ENCODE data around the gene PAPPA2. TPM values are rescaled to one million over a fixed set of nuclear protein-coding genes. Genes with fewer than 3 reads are reported as not detected.

The PAPPA2 gene
- total RNA-seq, 2 experiments from 2014 or later = 0.19 TPM; not detected in 1

DNA sequence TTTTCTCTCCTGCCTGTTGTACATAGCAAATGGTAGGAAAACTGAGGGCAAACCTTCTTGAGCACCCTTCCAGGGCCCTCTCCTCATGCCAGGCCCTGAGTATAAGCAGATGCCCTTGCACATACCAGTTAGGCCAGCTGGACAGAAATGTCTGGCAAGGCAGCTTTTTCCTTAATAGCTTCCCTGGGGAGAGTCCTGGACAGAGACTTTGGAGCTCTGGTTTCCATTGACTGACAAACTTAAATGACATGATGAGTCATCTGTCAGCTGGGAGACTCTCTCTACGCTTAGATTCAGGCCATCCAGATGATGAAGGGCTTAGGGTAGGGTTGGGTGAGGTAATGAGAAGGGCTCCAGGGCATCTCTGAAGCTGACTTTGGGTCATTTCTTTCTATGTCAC is 384.1 kb downstream of the PAPPA2 start:
- Histone ChIP-seq H3K4me1 (ENCODE audit: insufficient read depth, low read length, poor library complexity, severe bottlenecking) (no peaks in the 10 kb centered on the region), H3K4me2 (ENCODE audit: low read length) (no peak overlapping the region), H3K79me2 (ENCODE audit: insufficient read depth, low read depth, low read length) (no peaks in the 10 kb centered on the region), H3K9me2 (ENCODE audit: insufficient read depth, low read length) (no peaks in the 10 kb centered on the region), H3K4me3 (ENCODE audit: low read depth, low read length, poor library complexity, severe bottlenecking) (no peak overlapping the region), H3K9me3 (ENCODE audit: low read length) (no peaks in the 10 kb centered on the region), H4K20me1 (ENCODE audit: insufficient read depth, low read length) (no peaks in the 10 kb centered on the region), H3K36me3 (ENCODE audit: insufficient read depth, low read length) (no peaks in the 10 kb centered on the region), H3K27ac (ENCODE audit: low read depth, low read length, poor library complexity, severe bottlenecking) (no peak overlapping the region), H2AFZ (ENCODE audit: low read length) (no peak overlapping the region)
- no TSS peak for BruUV-seq (replicated peaks)
- ChIA-PET CTCF (ENCODE audit: unreplicated experiment) (no interaction called here), POLR2A (interaction anchor here (0.6 to 0.7 kb wide), 2 partner anchors 811 to 1837 kb away, joined by 3 read pairs; no protein-coding TSS in a partner anchor)
- TF ChIP-seq EZH2phosphoT487 (IDR thresholded peaks at IDR 0.05; ENCODE audit: borderline replicate concordance, low read depth, low read length) (no peak), CTCF (conservative IDR thresholded peaks at IDR 0.05; ENCODE audit: low read length) (no peak)
- no peak for DNase-seq (ENCODE audit: low spot score)
- intact Hi-C loops (cut with micrococcal nuclease; ENCODE audit: unreplicated experiment) = no loop called here

- no peak overlapping the region for H3K4me3 ChIP-seq (ENCODE audit: low read depth, low read length, poor library complexity, severe bottlenecking)
- no peak overlapping the region for H3K27ac ChIP-seq (ENCODE audit: low read depth, low read length, poor library complexity, severe bottlenecking)
- ChIA-PET POLR2A (no interaction called here), CTCF (ENCODE audit: unreplicated experiment) (no interaction called here)
- intact Hi-C loops (cut with micrococcal nuclease; ENCODE audit: unreplicated experiment) = no loop called here
- no peak overlapping the region for H2AFZ ChIP-seq (ENCODE audit: low read length)
- no peaks in the 10 kb centered on the region for H3K9me3 ChIP-seq (ENCODE audit: low read length)
- no TSS peak for BruUV-seq (replicated peaks)
- H3K79me2 ChIP-seq (ENCODE audit: insufficient read depth, low read depth, low read length) = no peaks in the 10 kb centered on the region
- no peak for TF ChIP-seq CTCF (conservative IDR thresholded peaks at IDR 0.05; ENCODE audit: low read length)
- no peak for TF ChIP-seq EZH2phosphoT487 (IDR thresholded peaks at IDR 0.05; ENCODE audit: borderline replicate concordance, low read depth, low read length)
- no peak for DNase-seq (ENCODE audit: low spot score)
- no peaks in the 10 kb centered on the region for H3K36me3 ChIP-seq (ENCODE audit: insufficient read depth, low read length)
- H3K4me2 ChIP-seq (ENCODE audit: low read length) = no peak overlapping the region
- no peaks in the 10 kb centered on the region for H3K4me1 ChIP-seq (ENCODE audit: insufficient read depth, low read length, poor library complexity, severe bottlenecking)
- H3K9me2 ChIP-seq (ENCODE audit: insufficient read depth, low read length) = no peaks in the 10 kb centered on the region
- H4K20me1 ChIP-seq (ENCODE audit: insufficient read depth, low read length) = no peaks in the 10 kb centered on the region
These were observed 386.3 kb downstream of the PAPPA2 start for GRCh38 chr1:176849281-176849680.

DNA sequence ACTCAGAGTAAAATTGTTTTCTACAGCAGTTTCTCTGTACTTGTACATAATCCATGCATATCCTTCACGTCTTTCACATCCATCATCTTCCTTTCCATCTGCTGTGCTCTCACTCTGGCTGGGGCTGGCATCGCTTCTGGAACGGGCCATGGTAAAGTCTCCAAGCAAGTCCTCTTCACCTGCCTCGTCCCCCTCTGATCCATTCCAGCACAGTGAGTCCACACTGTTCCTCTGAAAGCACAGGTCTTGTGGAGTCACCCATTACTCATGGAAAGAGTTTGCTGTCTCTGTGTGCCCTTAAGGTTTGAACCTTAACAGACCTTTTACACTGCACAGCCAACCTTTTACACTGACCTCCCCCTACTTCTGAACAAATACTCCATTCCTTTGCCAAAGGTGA is 387.9 kb downstream of the PAPPA2 start:
- no peaks in the 10 kb centered on the region for H3K36me3 ChIP-seq (ENCODE audit: insufficient read depth, low read length)
- H3K4me3 ChIP-seq (ENCODE audit: low read depth, low read length, poor library complexity, severe bottlenecking) = no peak overlapping the region
- no peak for TF ChIP-seq EZH2phosphoT487 (IDR thresholded peaks at IDR 0.05; ENCODE audit: borderline replicate concordance, low read depth, low read length)
- TF ChIP-seq CTCF (conservative IDR thresholded peaks at IDR 0.05; ENCODE audit: low read length) = no peak
- DNase-seq (ENCODE audit: low spot score) = no peak
- no peak overlapping the region for H2AFZ ChIP-seq (ENCODE audit: low read length)
- no peaks in the 10 kb centered on the region for H3K79me2 ChIP-seq (ENCODE audit: insufficient read depth, low read depth, low read length)
- no peak overlapping the region for H3K4me2 ChIP-seq (ENCODE audit: low read length)
- BruUV-seq (replicated peaks) = no TSS peak
- no peaks in the 10 kb centered on the region for H4K20me1 ChIP-seq (ENCODE audit: insufficient read depth, low read length)
- ChIA-PET POLR2A (no interaction called here), CTCF (ENCODE audit: unreplicated experiment) (no interaction called here)
- H3K9me3 ChIP-seq (ENCODE audit: low read length) = no peaks in the 10 kb centered on the region
- no peaks in the 10 kb centered on the region for H3K4me1 ChIP-seq (ENCODE audit: insufficient read depth, low read length, poor library complexity, severe bottlenecking)
- H3K9me2 ChIP-seq (ENCODE audit: insufficient read depth, low read length) = no peaks in the 10 kb centered on the region
- intact Hi-C loops (cut with micrococcal nuclease; ENCODE audit: unreplicated experiment) = no loop called here
- no peak overlapping the region for H3K27ac ChIP-seq (ENCODE audit: low read depth, low read length, poor library complexity, severe bottlenecking)

Measured in OCI-LY7 (cell line).